Tibial artery (tissue), 4 donors: ENCODE results near the gene CBLN3.

ENCODE experiments used
- DNase-seq, 2 donors: peaks; one replicate each; pipeline ENCODE4 v3.0.0-alpha.2; 2019
- H3K27ac ChIP-seq, 2 donors: fragments of 200-600 bp; sonication (generic) in 1 of 2; 1 replicate in 1 of 2; 2 replicates in 1 of 2; pipeline ENCODE4 v1.5.1; 2018 to 2019; ENCODE audit warnings: mild to moderate bottlenecking in 1 of 2
- H3K27me3 ChIP-seq, 2 donors: fragments of 200-600 bp; sonication (generic) in 1 of 2; one replicate each; pipeline versions ENCODE4 v1.5.1 to v1.6.0; 2016 to 2019
- H3K36me3 ChIP-seq, 3 donors: fragments of 200-600 bp; sonication (generic) in 2 of 3; one replicate each; pipeline ENCODE4 v1.5.1; 2016 to 2019; ENCODE audit warnings: mild to moderate bottlenecking in 2 of 3
- H3K4me1 ChIP-seq, 4 donors: fragments of 200-600 bp; sonication (generic) in 2 of 4; 1 replicate in 3 of 4; 2 replicates in 1 of 4; pipeline ENCODE4 v1.5.1; 2016 to 2019
- H3K4me3 ChIP-seq, 2 donors: fragments of 200-600 bp; sonication (generic) in 1 of 2; 1 replicate in 1 of 2; 2 replicates in 1 of 2; pipeline ENCODE4 v1.5.1; 2018 to 2019; ENCODE audit warnings: mild to moderate bottlenecking in 2 of 2
- H3K9me3 ChIP-seq, 3 donors: fragments of 200-600 bp; sonication (generic) in 1 of 3; one replicate each; pipeline ENCODE4 v1.5.1; 2016 to 2019
- intact Hi-C: fragments of 100-400 bp; cut with DNase I; formaldehyde crosslinking; loops from one replicate; pipeline ENCODE4 v1.15.0; 2023; ENCODE audit warnings: low total_unique reads
- TF ChIP-seq, protein P1 (sequence below), 2 experiments: fragments of 200-600 bp in 1 of 2; fragments of 450-650 bp in 1 of 2; IDR thresholded peaks; one replicate each; pipeline ENCODE4 v1.5.1; 2017 to 2019; ENCODE audit warnings: antibody characterized with exemption in 2 of 2, mild to moderate bottlenecking in 1 of 2, moderate library complexity in 1 of 2

The CBLN3 gene

DNA sequence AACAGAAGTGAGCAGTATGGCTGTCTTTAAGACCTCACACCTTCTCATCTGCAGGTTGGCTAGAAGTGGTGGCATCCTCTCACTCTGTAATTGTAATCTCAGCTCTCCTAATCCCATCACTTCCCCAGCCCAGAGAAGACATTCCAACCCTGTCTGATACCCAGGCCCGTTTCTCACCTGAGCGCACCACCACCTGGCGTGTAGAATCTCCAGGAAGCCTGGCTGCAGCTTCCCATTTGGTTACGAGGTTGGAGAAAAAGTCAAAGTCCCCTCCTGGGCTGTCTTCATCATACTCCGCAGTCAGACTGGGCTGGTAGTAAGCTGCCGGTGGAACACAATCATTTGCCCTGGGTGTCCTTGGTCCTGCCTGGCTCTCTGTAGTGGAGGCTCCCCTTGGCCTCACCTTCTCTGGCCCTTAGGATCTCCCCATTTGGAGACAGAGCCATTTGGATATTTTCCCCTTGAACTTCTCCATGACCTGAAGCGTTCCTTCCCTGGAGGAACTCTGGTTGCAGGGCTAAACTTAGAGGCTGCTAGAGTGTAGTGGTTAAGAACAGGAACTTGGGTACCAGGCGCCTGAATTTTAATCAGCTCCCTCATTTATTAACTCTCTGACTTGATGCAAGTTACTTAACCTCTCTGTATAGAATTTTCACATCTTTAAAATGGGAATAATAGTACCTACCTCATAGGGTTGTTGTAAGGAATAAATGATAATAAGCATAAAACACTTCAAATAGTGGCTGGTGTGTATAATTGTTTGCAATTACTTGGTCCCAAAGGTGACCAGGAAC lies 11.3 kb upstream of the CBLN3 start:
- peaks cover 0 to 35% (median 21%) of the 10 kb centered on the region in 4 donors for H3K4me1 ChIP-seq
- intact Hi-C loops = no loop called here

DNA sequence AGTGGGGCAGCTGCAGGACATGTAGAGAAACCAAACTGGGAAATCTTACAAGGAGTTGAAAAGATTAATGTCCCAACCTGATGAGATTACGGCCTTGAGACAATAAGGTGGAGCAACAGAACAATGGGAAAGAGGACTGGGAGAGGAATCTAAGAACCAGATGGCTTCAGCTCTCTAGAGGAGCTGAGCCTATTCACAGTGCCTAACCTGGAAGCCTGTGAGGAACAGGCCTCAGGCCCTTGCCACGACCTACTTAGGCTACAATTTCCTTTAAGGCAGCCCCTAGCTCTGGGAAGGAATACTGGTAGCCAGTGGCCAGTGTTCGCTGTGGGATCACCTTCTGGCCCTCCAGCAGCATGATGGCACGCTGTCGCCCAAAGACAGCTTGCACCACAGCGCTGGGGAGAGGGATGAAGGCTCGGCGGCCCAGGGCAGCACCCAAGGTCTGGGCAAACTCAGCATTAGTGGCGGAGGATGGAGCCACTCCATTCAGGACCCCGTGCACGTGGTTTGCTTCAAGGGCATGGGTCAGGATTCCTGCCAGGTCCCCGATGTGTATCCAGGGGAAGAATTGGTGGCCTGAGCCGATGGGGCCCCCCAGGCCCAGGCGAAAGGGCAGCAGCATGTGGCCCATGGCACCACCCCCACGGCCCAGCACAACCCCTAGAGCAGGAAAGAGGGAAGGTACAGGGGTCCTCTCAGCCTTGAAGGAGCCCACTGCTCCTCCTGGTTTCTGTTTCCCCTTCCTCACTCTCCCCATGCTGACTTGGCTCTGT lies 10.6 kb upstream of the CBLN3 start:
- Histone ChIP-seq H3K9me3 (no peaks in the 10 kb centered on the region), H3K27me3 (no peaks in the 10 kb centered on the region), H3K4me1 (peaks cover 0 to 35% (median 21%) of the 10 kb centered on the region in 4 donors), H3K4me3 (no peak overlapping the region), H3K36me3 (peaks cover 37 to 61% (median 53%) of the 10 kb centered on the region in 3 donors), H3K27ac (peak overlapping the region in 1 of 2 donors; percentile 13)
- intact Hi-C loops = loop anchor here (10.0 kb wide), 1 partner anchor 195 kb away; the partner anchor contains the start of gene TINF2
- TF ChIP-seq, protein P1, sequence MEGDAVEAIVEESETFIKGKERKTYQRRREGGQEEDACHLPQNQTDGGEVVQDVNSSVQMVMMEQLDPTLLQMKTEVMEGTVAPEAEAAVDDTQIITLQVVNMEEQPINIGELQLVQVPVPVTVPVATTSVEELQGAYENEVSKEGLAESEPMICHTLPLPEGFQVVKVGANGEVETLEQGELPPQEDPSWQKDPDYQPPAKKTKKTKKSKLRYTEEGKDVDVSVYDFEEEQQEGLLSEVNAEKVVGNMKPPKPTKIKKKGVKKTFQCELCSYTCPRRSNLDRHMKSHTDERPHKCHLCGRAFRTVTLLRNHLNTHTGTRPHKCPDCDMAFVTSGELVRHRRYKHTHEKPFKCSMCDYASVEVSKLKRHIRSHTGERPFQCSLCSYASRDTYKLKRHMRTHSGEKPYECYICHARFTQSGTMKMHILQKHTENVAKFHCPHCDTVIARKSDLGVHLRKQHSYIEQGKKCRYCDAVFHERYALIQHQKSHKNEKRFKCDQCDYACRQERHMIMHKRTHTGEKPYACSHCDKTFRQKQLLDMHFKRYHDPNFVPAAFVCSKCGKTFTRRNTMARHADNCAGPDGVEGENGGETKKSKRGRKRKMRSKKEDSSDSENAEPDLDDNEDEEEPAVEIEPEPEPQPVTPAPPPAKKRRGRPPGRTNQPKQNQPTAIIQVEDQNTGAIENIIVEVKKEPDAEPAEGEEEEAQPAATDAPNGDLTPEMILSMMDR (IDR thresholded peaks at IDR 0.05) = no peak
- DNase-seq = no peak

More for the DNA sequence above, 11.3 kb upstream of the CBLN3 start:
- TF ChIP-seq, protein P1 (IDR thresholded peaks at IDR 0.05) = no peak
- Histone ChIP-seq H3K4me3 (no peak overlapping the region), H3K27me3 (no peaks in the 10 kb centered on the region), H3K36me3 (peaks cover 34 to 53% (median 51%) of the 10 kb centered on the region in 3 donors), H3K9me3 (no peaks in the 10 kb centered on the region), H3K27ac (peak overlapping the region in 1 of 2 donors; percentile 99)
- DNase-seq = no peak

DNA sequence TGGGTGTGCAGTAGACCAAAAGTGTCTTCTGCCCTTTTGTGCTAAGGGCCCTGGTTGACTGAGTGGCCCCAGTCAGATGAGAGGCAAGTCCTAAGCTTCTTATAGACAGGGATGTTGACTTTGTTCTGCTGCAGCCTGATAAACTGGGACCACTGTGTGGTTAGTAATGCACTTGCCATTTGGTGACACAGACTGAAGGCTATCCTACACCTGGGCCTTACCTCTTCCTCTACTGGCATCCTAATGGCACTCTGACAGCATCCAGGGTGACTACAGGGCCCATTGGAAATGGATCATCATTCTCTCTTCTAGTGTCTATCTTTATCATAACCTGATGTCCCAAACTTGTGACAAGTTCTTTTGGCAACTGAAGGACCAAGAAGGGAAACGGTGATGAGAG lies 9.8 kb upstream of the CBLN3 start:
- TF ChIP-seq, protein P1 (IDR thresholded peaks at IDR 0.05) = no peak
- H3K27me3 ChIP-seq = no peaks in the 10 kb centered on the region
- DNase-seq = no peak
- H3K9me3 ChIP-seq = no peaks in the 10 kb centered on the region
- peaks cover 43 to 64% (median 53%) of the 10 kb centered on the region in 3 donors for H3K36me3 ChIP-seq
- H3K4me1 ChIP-seq = peaks cover 0 to 35% (median 21%) of the 10 kb centered on the region in 4 donors
- no peak overlapping the region for H3K27ac ChIP-seq
- H3K4me3 ChIP-seq = no peak overlapping the region
- intact Hi-C loops = loop anchor here (10.0 kb wide), 1 partner anchor 194 kb away; the partner anchor contains the start of gene TINF2

DNA sequence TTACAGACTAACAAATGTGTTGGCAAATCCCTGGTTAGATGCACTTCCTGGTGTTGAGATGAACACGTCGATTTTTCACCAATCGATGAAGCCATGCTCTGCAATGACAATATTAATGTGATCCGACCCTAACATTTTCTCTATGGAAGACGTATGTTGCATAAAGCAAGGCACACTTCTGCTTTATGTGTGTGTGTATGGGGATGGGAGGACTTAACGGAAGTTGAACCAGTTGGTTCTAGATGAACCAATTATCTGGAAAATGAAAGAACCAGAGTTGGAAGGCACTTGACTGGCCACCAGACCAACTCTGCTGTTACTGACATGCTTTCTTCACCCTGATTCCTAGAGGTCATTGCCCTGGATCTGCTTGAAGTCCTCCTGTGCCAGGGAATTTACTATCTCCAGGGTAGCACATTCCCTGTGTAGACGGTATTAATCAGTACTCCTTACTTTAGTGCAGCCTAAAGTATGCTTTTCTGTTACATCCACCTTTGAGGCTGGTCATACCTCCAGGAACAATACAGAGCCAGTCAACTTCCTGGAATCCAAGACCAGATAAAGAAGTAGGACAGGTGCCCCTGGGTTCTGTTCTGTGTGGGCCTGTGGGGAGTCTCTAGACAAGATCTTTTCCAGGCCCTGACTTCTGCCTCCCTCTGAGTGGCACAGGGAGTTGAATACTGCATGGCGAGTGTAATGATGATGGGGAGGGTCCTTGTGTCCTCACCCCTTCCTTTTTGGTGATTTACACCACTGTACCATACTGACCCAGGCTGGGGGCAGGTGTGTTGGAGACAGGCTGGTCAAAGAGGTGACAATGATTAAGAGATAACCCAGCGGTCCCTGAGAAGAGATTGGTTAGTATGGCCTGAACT lies 9.0 kb upstream of the CBLN3 start:
- DNase-seq = no peak
- Histone ChIP-seq H3K36me3 (peaks cover 47 to 72% (median 58%) of the 10 kb centered on the region in 3 donors), H3K4me1 (peaks cover 0 to 35% (median 20%) of the 10 kb centered on the region in 4 donors)

More for the DNA sequence above, 9.0 kb upstream of the CBLN3 start:
- Histone ChIP-seq H3K27ac (no peak overlapping the region), H3K4me3 (no peak overlapping the region), H3K9me3 (no peaks in the 10 kb centered on the region), H3K27me3 (no peaks in the 10 kb centered on the region)
- intact Hi-C loops = loop anchor here (10.0 kb wide), 1 partner anchor 194 kb away; the partner anchor contains the start of gene TINF2
- TF ChIP-seq, protein P1 (IDR thresholded peaks at IDR 0.05) = no peak
